GM12865 (cell line): ENCODE measurements around the gene PPP1CA.

Source experiments
- DNase-seq: peaks from one replicate; pipeline ENCODE4 v3.0.0; 2010; ENCODE audit warnings: low read depth
- H3K4me3 ChIP-seq: 2 replicates; pipeline ENCODE4 v1.5.1; 2011; ENCODE audit warnings: mild to moderate bottlenecking, low read depth, low read length, control low read depth
- TF ChIP-seq, protein P1 (sequence below): IDR thresholded peaks from 2 replicates; pipeline ENCODE4 v1.5.1; 2011; ENCODE audit warnings: low read length, control low read depth, low read depth, inconsistent platforms; ENCODE audit not compliant: insufficient read depth; ENCODE audit errors: missing control alignments

Gene PPP1CA

GRCh38 chr11:67364783-67365722 lies 36.6 kb downstream of the PPP1CA start:
- H3K4me3 ChIP-seq, result no peak overlapping the region
- TF ChIP-seq, protein P1, sequence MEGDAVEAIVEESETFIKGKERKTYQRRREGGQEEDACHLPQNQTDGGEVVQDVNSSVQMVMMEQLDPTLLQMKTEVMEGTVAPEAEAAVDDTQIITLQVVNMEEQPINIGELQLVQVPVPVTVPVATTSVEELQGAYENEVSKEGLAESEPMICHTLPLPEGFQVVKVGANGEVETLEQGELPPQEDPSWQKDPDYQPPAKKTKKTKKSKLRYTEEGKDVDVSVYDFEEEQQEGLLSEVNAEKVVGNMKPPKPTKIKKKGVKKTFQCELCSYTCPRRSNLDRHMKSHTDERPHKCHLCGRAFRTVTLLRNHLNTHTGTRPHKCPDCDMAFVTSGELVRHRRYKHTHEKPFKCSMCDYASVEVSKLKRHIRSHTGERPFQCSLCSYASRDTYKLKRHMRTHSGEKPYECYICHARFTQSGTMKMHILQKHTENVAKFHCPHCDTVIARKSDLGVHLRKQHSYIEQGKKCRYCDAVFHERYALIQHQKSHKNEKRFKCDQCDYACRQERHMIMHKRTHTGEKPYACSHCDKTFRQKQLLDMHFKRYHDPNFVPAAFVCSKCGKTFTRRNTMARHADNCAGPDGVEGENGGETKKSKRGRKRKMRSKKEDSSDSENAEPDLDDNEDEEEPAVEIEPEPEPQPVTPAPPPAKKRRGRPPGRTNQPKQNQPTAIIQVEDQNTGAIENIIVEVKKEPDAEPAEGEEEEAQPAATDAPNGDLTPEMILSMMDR, result no peak
- DNase-seq, result no peak

GRCh38 chr11:67364169-67364568 lies 37.5 kb downstream of the PPP1CA start:
- no peak overlapping the region for H3K4me3 ChIP-seq
- no peak for DNase-seq
- TF ChIP-seq, protein P1, result no peak

DNA sequence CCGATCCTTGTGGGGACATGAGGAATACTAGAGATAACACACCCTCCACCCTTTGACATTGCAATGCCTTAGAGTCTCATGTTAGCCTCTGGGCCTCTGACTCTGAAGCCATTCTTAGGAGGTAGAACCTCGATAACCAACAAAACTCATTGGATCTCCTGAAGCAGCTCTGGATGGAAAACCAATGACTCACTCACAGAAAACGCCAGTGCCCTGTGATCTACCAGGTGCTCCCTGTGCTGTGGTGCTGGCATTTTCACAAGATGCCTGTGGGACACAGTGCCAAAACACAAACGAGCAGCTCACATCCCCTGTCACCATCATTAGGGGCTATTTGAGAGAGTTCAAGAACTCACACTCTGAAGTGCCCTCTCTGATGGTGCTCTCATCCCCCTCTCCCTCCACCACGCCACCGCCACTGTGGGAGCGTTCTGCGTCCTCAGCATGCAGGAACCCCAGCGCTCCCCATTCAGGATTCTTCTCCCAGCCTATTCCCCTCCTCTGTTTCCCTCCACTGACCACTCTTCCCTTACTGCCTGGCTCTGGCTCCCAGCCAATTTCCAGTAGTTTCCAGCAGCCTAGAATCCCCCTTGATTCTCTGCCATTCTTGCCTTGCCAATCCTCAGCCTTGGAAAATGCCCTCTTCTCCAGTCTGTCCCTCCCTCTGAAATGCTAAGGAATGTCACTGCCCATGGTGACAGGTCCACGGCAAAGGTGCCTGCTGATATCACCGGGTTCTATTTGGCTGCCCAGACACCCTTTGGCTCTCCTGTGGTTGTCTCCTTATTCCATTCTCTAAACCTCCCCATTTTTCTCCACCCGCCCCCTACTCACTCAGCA lies 43.6 kb downstream of the PPP1CA start:
- H3K4me3 ChIP-seq, result no peak overlapping the region
- TF ChIP-seq, protein P1, result no peak
- DNase-seq, result no peak

GRCh38 chr11:67356864-67357561 lies 44.6 kb downstream of the PPP1CA start:
- TF ChIP-seq, protein P1, result peak; percentile 96
- peak; percentile 86 for DNase-seq
- peak overlapping the region; percentile 47 for H3K4me3 ChIP-seq

GRCh38 chr11:67356387-67356863 lies 45.2 kb downstream of the PPP1CA start:
- DNase-seq, result no peak
- H3K4me3 ChIP-seq, result peak overlapping the region; percentile 47
- TF ChIP-seq, protein P1, result no peak

DNA sequence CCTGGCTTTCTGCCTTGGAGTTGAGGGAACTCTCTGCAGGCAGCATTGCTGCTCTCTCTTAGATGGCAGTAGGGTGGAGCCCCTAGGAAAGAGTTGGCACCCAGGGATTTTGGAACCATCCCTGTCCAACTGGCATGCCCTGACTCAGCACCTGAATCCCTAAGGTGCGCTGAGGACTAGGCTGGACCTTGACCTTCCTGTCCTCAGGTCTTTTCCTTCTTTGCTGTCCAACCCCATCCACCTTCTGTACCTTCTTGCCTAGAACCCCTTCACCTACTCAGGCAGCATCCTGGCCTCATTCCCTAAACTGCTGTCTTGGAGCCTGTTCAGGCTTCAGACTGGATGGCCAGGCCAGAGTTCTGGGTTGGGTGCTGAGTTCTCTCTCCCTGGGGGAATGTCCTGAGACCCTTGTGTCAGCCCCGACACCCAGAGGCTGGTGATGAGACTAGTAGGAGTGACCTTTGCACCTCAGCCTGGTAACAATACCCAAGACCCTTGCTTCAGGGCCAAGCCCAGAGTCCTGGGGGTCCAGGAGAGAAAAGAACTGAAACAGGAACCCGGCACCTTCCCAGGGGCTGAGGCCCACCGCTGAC lies 45.8 kb downstream of the PPP1CA start:
- DNase-seq, result no peak
- peak overlapping the region; percentile 47 for H3K4me3 ChIP-seq
- TF ChIP-seq, protein P1, result no peak
